T-cell (primary cell): ENCODE data around the gene STARD10. TPM values are rescaled to one million over a fixed set of nuclear protein-coding genes. Genes with fewer than 3 reads are reported as not detected.

Source experiments
- ATAC-seq, 4 experiments: fragments of 200-7000 bp in 3 of 4; fragments of 150-1000 bp in 1 of 4; cut with Tn5 transposase; replicated peaks in 1 of 4; 1 replicate in 3 of 4; 2 replicates in 1 of 4; pipeline ENCODE4 v1.10.0; 2021; ENCODE audit warnings: moderate library complexity in 3 of 4, mild to moderate bottlenecking in 2 of 4, moderate number of reproducible peaks in 1 of 4
- CTCF ChIA-PET, 2 donors: fragments of 300-600 bp; sonication (Branson Sonifier 250); formaldehyde crosslinking; loops; one replicate each; lab custom pipeline; 2022; ENCODE audit warnings: antibody characterized with exemption in 2 of 2; lab: Charles Lee
- POLR2A ChIA-PET, 2 donors: fragments of 300-600 bp; sonication (Branson Sonifier 250); formaldehyde crosslinking; loops; one replicate each; lab custom pipeline; 2022; ENCODE audit warnings: antibody characterized with exemption in 2 of 2; lab: Charles Lee
- DNase-seq, 35 experiments: peaks; one replicate each; pipeline versions ENCODE4 v3.0.0 to v3.0.0-alpha.2; 2013 to 2023
- H3K27ac ChIP-seq: one replicate; pipeline ENCODE4 v1.5.1; 2013; ENCODE audit warnings: low read length
- H3K27me3 ChIP-seq, 2 experiments: replicated peaks in 1 of 2; 1 replicate in 1 of 2; 2 replicates in 1 of 2; pipeline versions ENCODE4 v1.6.1 to v1.7.0; 2013; ENCODE audit warnings: low read length in 1 of 2, mixed read lengths in 1 of 2; ENCODE audit not compliant: control insufficient read depth in 2 of 2, insufficient read depth in 2 of 2; ENCODE audit errors: extremely low read depth in 1 of 2
- H3K36me3 ChIP-seq, 2 donors: 1 replicate in 1 of 2; 2 replicates in 1 of 2; pipeline versions ENCODE4 v1.6.1 to v1.7.0; 2013; ENCODE audit warnings: low read length in 1 of 2; ENCODE audit not compliant: control insufficient read depth in 2 of 2, insufficient read depth in 1 of 2; ENCODE audit errors: extremely low read depth in 1 of 2
- H3K4me1 ChIP-seq, 2 experiments: 1 replicate in 1 of 2; 2 replicates in 1 of 2; pipeline versions ENCODE4 v1.6.1 to v1.7.0; 2013; ENCODE audit warnings: low read length in 2 of 2, mixed read lengths in 1 of 2; ENCODE audit not compliant: insufficient read depth in 2 of 2, control insufficient read depth in 1 of 2; ENCODE audit errors: extremely low read depth in 1 of 2
- H3K4me3 ChIP-seq, 2 donors: 1 replicate in 1 of 2; 2 replicates in 1 of 2; pipeline versions ENCODE4 v1.5.1 to v1.7.0; 2013; ENCODE audit warnings: mild to moderate bottlenecking in 2 of 2, low read length in 1 of 2, moderate library complexity in 1 of 2; ENCODE audit not compliant: control insufficient read depth in 1 of 2; ENCODE audit errors: extremely low read depth in 1 of 2
- H3K9me3 ChIP-seq: 2 replicates; pipeline ENCODE4 v1.7.0; 2013
- H3K27ac Mint-ChIP-seq, 2 donors: one replicate each; pipeline ENCODE4 v1.8.0; 2020 to 2021; ENCODE audit warnings: mild to moderate bottlenecking in 2 of 2, mixed read lengths in 2 of 2
- H3K27me3 Mint-ChIP-seq, 2 donors: one replicate each; pipeline ENCODE4 v1.8.0; 2021 to 2022; ENCODE audit warnings: mixed read lengths in 2 of 2
- H3K36me3 Mint-ChIP-seq: one replicate; pipeline ENCODE4 v1.8.0; 2021; ENCODE audit warnings: mixed read lengths
- H3K4me1 Mint-ChIP-seq, 3 donors: one replicate each; pipeline ENCODE4 v1.8.0; 2020 to 2022; ENCODE audit warnings: mixed read lengths in 3 of 3, mild to moderate bottlenecking in 1 of 3
- H3K4me3 Mint-ChIP-seq, 3 donors: one replicate each; pipeline ENCODE4 v1.8.0; 2020 to 2022; ENCODE audit warnings: mild to moderate bottlenecking in 3 of 3, mixed read lengths in 3 of 3, moderate library complexity in 3 of 3
- H3K9me3 Mint-ChIP-seq, 3 donors: one replicate each; pipeline ENCODE4 v1.8.0; 2020 to 2022; ENCODE audit warnings: mixed read lengths in 3 of 3
- WGBS: methylation state at CpG from one replicate; pipeline ENCODE4 v1.1.5; 2013; ENCODE audit warnings: missing lambda C conversion rate; ENCODE audit not compliant: insufficient coverage; 5-methylcytosine and 5-hydroxymethylcytosine counted together
- total RNA-seq, 35 experiments: library from RNA in 6 of 35; stranded (reverse) in 6 of 35; fragments of 120-200 nt in 1 of 35; gene quantifications; one replicate each; pipeline versions ENCODE4 v1.2.1 to v1.2.4 and lab custom pipeline; 2013 to 2026

Gene STARD10
- total RNA-seq, 5 donors from 2014 or later (not counting 1 experiment from before 2014, with no cell fraction given): 11.1 to 24.9 (median 19.1) TPM

- Mint-ChIP-seq H3K4me3 (no peak overlapping the region), H3K27me3 (no peaks in the 10 kb centered on the region), H3K27ac (peak overlapping the region in 1 of 2 donors; percentile 34), H3K36me3 (peaks cover 24% of the 10 kb centered on the region), H3K9me3 (no peaks in the 10 kb centered on the region), H3K4me1 (peaks cover 26 to 34% (median 32%) of the 10 kb centered on the region in 3 donors)
- H3K9me3 ChIP-seq: no peaks in the 10 kb centered on the region
- ATAC-seq: no peak
- peaks cover 11 to 37% of the 10 kb centered on the region in 2 experiments for H3K4me1 ChIP-seq
- H3K27me3 ChIP-seq: no peaks in the 10 kb centered on the region
- WGBS: 97% methylated on average over 44 of the region's 48 CpGs
- peaks cover 0 to 9% of the 10 kb centered on the region in 2 donors for H3K36me3 ChIP-seq
- no peak for DNase-seq
- POLR2A ChIA-PET: interaction anchor here in 1 of 2 donors (0.5 kb wide), 1 partner anchor 41 kb away, joined by 3 read pairs; no protein-coding TSS in a partner anchor
- no peak overlapping the region for H3K27ac ChIP-seq
- CTCF ChIA-PET: no interaction called here
- no peak overlapping the region for H3K4me3 ChIP-seq
Measured at GRCh38 chr11:72754544-72755155, 39.2 kb downstream of the STARD10 start.

- no peaks in the 10 kb centered on the region for H3K9me3 ChIP-seq
Measured at GRCh38 chr11:72754149-72754543, 39.7 kb downstream of the STARD10 start.

DNA sequence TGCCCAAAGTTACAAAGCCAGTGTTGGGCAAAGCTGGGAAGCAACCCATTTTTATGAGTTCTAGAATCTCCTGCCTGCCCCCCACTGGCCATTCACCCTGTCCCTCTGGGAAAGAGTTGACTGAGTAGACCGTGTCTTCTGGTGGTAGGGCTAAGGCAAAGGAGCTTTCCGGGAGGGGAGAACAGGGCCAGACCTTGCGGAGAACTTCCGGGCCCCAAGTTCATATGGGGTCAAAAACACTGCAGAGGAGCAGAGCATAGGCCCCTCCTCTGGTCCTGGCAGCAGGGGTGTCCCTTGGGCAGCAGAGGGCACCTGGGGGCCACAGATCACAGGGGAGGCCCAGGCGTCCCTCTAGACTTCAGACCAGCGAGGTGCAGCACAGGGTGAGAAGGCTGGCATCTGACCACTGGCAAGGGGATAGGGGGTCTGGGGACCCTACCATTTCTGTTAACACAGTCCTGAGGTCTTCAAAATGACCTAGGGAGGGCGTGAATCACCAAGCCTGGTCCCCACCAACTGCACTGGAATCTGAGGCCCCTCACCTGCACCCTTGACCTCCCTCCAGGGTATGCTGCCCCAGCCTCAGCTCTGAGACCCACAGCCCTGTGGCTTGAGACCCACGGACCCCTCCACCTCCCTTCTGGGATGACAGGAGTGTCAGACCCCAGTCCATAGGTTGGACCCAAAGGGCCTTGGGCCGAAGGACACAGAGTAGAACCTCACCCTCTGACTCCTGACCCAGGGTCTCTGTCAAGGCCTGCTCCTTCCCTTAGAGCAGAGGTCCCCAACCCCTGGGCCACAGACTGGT, 40.3 kb downstream of the STARD10 start:
- no peak for DNase-seq
- Mint-ChIP-seq H3K27me3 (no peaks in the 10 kb centered on the region), H3K27ac (peak overlapping the region in 1 of 2 donors; percentile 84), H3K4me1 (peaks cover 36 to 42% (median 38%) of the 10 kb centered on the region in 3 donors), H3K9me3 (no peaks in the 10 kb centered on the region), H3K4me3 (peak overlapping the region; percentile 81 to 97 (median 95)), H3K36me3 (peaks cover 22% of the 10 kb centered on the region)
- Histone ChIP-seq H3K27me3 (no peaks in the 10 kb centered on the region), H3K36me3 (peaks cover 0 to 9% of the 10 kb centered on the region in 2 donors), H3K27ac (no peak overlapping the region), H3K9me3 (no peaks in the 10 kb centered on the region), H3K4me3 (no peak overlapping the region), H3K4me1 (peaks cover 11 to 41% of the 10 kb centered on the region in 2 experiments)
- ATAC-seq: no peak
- ChIA-PET POLR2A (interaction anchor here in 1 of 2 donors (0.7 kb wide), 1 partner anchor 17 kb away, joined by 3 read pairs; no protein-coding TSS in a partner anchor), CTCF (interaction anchor here in 1 of 2 donors (0.8 kb wide), 1 partner anchor 93 kb away, joined by 3 read pairs; no protein-coding TSS in a partner anchor)
- WGBS: 97% methylated on average over 7 of the region's 9 CpGs

More at GRCh38 chr11:72754149-72754543, 39.7 kb downstream of the STARD10 start:
- Mint-ChIP-seq H3K27ac (peak overlapping the region in 1 of 2 donors; percentile 34), H3K9me3 (no peaks in the 10 kb centered on the region), H3K4me1 (peaks cover 30 to 38% (median 36%) of the 10 kb centered on the region in 3 donors), H3K27me3 (no peaks in the 10 kb centered on the region), H3K36me3 (peaks cover 26% of the 10 kb centered on the region), H3K4me3 (no peak overlapping the region)
- ATAC-seq (no peak), DNase-seq (no peak)
- WGBS: 97% methylated on average over 4 of the region's 8 CpGs
- Histone ChIP-seq H3K4me3 (no peak overlapping the region), H3K36me3 (peaks cover 0 to 9% of the 10 kb centered on the region in 2 donors), H3K27me3 (no peaks in the 10 kb centered on the region), H3K4me1 (peaks cover 11 to 37% of the 10 kb centered on the region in 2 experiments), H3K27ac (no peak overlapping the region)
- POLR2A ChIA-PET: interaction anchor here in 1 of 2 donors (0.5 kb wide), 1 partner anchor 41 kb away, joined by 3 read pairs; no protein-coding TSS in a partner anchor
- CTCF ChIA-PET: no interaction called here

- peak within 1 kb of the TSS; percentile 90 to 94 for H3K27ac Mint-ChIP-seq
- CTCF ChIA-PET: interaction anchor here in 1 of 2 donors (0.8 kb wide), 1 partner anchor 94 kb away, joined by 3 read pairs; no protein-coding TSS in a partner anchor
- Histone ChIP-seq H3K27me3 (no peaks in the 10 kb centered on the region), H3K36me3 (peaks cover 0 to 1% of the 10 kb centered on the region in 2 donors), H3K4me1 (peaks cover 11 to 47% of the 10 kb centered on the region in 2 experiments), H3K27ac (peak within 1 kb of the TSS; percentile 61), H3K9me3 (no peaks in the 10 kb centered on the region), H3K4me3 (peak within 1 kb of the TSS; percentile 85 to 96)
- ATAC-seq (peak; percentile 90 to 96 (median 92)), DNase-seq (peak; percentile 62 to 87 (median 78))
- H3K36me3 Mint-ChIP-seq: peaks cover 15% of the 10 kb centered on the region
- peak within 1 kb of the TSS; percentile 81 to 97 (median 95) for H3K4me3 Mint-ChIP-seq
- peaks cover 45 to 50% (median 46%) of the 10 kb centered on the region in 3 donors for H3K4me1 Mint-ChIP-seq
- WGBS: under 1% methylated on average over 35 of the region's 51 CpGs
- POLR2A ChIA-PET: interaction anchor here in 1 of 2 donors (0.7 kb wide), 1 partner anchor 16 kb away, joined by 3 read pairs; no protein-coding TSS in a partner anchor
- H3K9me3 Mint-ChIP-seq: no peaks in the 10 kb centered on the region
- H3K27me3 Mint-ChIP-seq: no peaks in the 10 kb centered on the region
Measured at GRCh38 chr11:72752088-72752914, 41.5 kb downstream of the STARD10 start, which contains the start of gene ARAP1. Gene ARAP1, minus strand, starts transcription at chr11:72752408. Its CDS starts 25,280 bp downstream, at chr11:72727128.

GRCh38 chr11:72751116-72752087, 42.4 kb downstream of the STARD10 start:
- Histone ChIP-seq H3K4me3 (peak overlapping the region; percentile 85 to 96), H3K27me3 (no peaks in the 10 kb centered on the region), H3K9me3 (no peaks in the 10 kb centered on the region), H3K36me3 (no peaks in the 10 kb centered on the region), H3K27ac (peak overlapping the region; percentile 61), H3K4me1 (peaks cover 11 to 50% of the 10 kb centered on the region in 2 experiments)
- Mint-ChIP-seq H3K27ac (peak overlapping the region; percentile 90 to 93), H3K9me3 (no peaks in the 10 kb centered on the region), H3K27me3 (no peaks in the 10 kb centered on the region), H3K4me1 (peaks cover 45 to 56% (median 50%) of the 10 kb centered on the region in 3 donors), H3K4me3 (peak overlapping the region; percentile 81 to 97 (median 95)), H3K36me3 (peaks cover 9% of the 10 kb centered on the region)
- POLR2A ChIA-PET: interaction anchor here in 1 of 2 donors (0.5 kb wide), 1 partner anchor 362 kb away, joined by 13 read pairs; no protein-coding TSS in a partner anchor
- peak in 3 of 4 experiments; percentile 1 to 9 (median 2) for ATAC-seq
- no peak for DNase-seq
- CTCF ChIA-PET: no interaction called here
- 26% methylated on average over 11 of the region's 19 CpGs for WGBS
